Measurements from ENCODE around the gene ADRA2C.

DNA sequence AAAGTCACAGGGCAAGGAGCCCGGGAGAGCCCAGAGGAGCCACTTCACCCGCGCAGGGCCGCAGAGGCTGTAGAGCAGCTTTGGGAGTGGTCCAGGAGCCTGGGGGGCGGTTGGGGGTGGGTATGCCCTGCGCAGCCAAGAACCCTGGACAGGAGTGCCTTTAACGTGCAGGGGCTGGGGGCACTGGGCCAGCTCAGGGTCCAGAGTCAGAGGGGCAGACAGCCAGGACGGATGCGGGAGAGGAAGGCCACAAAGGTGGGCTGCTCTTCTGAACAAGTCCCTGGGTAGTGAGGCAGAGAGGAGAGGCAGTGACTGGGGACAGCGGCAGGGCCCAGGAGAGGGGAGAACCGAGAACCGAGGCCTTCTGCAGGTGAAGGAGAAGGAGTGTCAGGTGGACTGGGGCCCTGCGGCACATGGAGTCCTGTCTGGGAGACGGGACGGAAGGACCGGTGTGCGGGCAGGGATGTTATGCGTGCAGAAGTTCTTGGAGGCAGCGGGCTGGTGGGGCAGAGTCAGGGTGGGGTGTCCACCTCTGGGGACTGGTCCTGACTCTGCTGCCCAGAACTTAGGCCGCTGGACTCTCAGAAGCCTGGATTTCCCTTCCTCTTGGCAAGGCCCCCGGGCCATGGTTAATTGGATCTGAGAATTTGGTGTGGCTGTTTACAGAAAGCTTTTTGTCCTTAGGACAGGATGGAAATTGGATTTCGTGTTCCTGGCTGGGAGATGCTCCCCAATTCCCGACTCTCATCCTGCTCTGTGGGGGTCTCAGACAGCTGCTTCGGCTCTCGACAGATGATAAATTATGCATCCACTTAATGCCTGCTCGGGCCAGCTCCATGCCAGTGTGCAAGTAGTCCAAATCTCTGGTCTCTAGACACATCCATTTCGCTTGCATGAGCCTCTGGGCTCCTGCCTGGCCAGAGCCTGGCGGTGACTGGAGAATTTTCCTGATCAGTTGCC, 31.9 kb downstream of the ADRA2C start:
- no peak for TF ChIP-seq POLR2AphosphoS5 (IDR thresholded peaks at IDR 0.05; ENCODE audit: low read depth, low read length)
- no peak for TF ChIP-seq POLR2A (IDR thresholded peaks at IDR 0.05; ENCODE audit: low read depth, low read length)
